ENCODE data around the gene HBP1. TPM values are rescaled to one million over a fixed set of nuclear protein-coding genes. Genes with fewer than 3 reads are reported as not detected.

HBP1 gene
- total and polyA plus RNA-seq, 2 experiments from 2014 or later: 36.0 to 52.8 TPM

DNA sequence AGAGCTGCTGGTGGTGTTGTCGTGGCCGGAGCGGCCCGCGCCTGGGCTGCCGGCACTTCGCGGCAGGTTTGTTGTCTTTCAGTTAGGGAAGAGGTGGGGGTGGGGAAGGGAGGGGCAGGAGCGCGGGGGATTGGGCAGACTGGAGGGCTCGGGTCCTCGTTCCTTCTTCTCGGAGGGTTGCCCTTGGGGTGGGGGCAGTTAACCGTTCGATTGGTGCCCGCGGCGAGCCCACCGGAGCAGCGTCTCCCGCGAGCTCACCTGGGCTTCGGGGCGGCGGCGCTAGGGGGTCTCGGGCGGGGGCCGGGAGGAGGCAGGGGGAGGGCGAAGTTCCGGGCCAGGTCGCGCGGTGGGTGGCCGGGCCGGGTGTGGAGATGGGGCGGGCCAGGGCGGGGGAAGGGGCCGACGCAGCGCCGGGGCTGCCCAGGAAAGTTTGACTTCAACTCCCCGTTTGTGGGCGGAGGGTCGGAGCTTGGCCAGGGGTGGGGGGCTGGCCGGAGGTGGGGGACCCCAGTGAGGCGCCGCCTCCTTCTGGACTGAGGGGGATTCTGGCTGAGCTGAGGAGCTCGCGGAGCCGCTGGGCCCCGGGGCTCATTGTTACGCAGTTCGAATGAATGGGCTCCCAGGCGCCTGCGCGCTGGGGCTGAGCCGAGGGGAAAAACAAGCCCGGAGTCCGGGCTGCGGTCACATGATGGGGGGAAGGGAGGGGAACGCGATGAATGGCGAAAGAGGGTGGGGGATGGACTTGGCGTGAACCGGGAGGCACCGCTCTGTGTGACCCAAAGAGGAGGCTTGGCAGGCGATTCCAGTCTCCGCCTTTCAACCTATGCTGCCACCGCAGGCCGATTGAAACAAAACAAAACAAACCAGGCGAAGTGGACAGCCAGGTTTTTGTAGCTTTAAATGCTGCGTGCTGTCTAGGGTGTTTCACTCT, 582 bp downstream of the HBP1 start:
- Mint-ChIP-seq H3K27me3 (ENCODE audit: insufficient read depth, low read depth, poor library complexity) (peaks cover 8% of the 10 kb centered on the region), H3K27ac (peak overlapping the region; percentile 98), H3K36me3 (ENCODE audit: low read depth) (peaks cover 3% of the 10 kb centered on the region; the same call in 2 of the 3 replicates), H3K4me3 (peak overlapping the region; percentile 86), H3K4me1 (peaks cover 33% of the 10 kb centered on the region), H3K9me3 (no peaks in the 10 kb centered on the region)
- Histone ChIP-seq H3K4me3 (peak overlapping the region; percentile 75), H3K9me2 (ENCODE audit: insufficient read depth) (no peaks in the 10 kb centered on the region), H4K20me1 (replicated peaks; ENCODE audit: insufficient read depth) (no peaks in the 10 kb centered on the region), H3K79me2 (replicated peaks; ENCODE audit: insufficient read depth) (peaks cover 39% of the 10 kb centered on the region), H2AFZ (no peak overlapping the region), H3K36me3 (ENCODE audit: insufficient read depth) (no peaks in the 10 kb centered on the region), H3K27me3 (ENCODE audit: insufficient read depth) (no peaks in the 10 kb centered on the region), H3K4me1 (ENCODE audit: insufficient read depth) (peaks cover 17% of the 10 kb centered on the region), H3K4me2 (peak overlapping the region; percentile 89), H3K27ac (ENCODE audit: low read depth) (peak overlapping the region; percentile 97), H3F3A (replicated peaks; ENCODE audit: low read depth) (no peaks in the 10 kb centered on the region)
- peak; percentile 63 for ATAC-seq
- peak; percentile 97 for DNase-seq (ENCODE audit: low spot score)
- TF ChIP-seq ZNF331 (CRISPR knock-in tag; IDR thresholded peaks at IDR 0.05; ENCODE audit: low read depth): no peak
- TF ChIP-seq CREB1 (CRISPR knock-in tag; IDR thresholded peaks at IDR 0.05; ENCODE audit: low read depth): peak; percentile 64
- TF ChIP-seq, protein P1, sequence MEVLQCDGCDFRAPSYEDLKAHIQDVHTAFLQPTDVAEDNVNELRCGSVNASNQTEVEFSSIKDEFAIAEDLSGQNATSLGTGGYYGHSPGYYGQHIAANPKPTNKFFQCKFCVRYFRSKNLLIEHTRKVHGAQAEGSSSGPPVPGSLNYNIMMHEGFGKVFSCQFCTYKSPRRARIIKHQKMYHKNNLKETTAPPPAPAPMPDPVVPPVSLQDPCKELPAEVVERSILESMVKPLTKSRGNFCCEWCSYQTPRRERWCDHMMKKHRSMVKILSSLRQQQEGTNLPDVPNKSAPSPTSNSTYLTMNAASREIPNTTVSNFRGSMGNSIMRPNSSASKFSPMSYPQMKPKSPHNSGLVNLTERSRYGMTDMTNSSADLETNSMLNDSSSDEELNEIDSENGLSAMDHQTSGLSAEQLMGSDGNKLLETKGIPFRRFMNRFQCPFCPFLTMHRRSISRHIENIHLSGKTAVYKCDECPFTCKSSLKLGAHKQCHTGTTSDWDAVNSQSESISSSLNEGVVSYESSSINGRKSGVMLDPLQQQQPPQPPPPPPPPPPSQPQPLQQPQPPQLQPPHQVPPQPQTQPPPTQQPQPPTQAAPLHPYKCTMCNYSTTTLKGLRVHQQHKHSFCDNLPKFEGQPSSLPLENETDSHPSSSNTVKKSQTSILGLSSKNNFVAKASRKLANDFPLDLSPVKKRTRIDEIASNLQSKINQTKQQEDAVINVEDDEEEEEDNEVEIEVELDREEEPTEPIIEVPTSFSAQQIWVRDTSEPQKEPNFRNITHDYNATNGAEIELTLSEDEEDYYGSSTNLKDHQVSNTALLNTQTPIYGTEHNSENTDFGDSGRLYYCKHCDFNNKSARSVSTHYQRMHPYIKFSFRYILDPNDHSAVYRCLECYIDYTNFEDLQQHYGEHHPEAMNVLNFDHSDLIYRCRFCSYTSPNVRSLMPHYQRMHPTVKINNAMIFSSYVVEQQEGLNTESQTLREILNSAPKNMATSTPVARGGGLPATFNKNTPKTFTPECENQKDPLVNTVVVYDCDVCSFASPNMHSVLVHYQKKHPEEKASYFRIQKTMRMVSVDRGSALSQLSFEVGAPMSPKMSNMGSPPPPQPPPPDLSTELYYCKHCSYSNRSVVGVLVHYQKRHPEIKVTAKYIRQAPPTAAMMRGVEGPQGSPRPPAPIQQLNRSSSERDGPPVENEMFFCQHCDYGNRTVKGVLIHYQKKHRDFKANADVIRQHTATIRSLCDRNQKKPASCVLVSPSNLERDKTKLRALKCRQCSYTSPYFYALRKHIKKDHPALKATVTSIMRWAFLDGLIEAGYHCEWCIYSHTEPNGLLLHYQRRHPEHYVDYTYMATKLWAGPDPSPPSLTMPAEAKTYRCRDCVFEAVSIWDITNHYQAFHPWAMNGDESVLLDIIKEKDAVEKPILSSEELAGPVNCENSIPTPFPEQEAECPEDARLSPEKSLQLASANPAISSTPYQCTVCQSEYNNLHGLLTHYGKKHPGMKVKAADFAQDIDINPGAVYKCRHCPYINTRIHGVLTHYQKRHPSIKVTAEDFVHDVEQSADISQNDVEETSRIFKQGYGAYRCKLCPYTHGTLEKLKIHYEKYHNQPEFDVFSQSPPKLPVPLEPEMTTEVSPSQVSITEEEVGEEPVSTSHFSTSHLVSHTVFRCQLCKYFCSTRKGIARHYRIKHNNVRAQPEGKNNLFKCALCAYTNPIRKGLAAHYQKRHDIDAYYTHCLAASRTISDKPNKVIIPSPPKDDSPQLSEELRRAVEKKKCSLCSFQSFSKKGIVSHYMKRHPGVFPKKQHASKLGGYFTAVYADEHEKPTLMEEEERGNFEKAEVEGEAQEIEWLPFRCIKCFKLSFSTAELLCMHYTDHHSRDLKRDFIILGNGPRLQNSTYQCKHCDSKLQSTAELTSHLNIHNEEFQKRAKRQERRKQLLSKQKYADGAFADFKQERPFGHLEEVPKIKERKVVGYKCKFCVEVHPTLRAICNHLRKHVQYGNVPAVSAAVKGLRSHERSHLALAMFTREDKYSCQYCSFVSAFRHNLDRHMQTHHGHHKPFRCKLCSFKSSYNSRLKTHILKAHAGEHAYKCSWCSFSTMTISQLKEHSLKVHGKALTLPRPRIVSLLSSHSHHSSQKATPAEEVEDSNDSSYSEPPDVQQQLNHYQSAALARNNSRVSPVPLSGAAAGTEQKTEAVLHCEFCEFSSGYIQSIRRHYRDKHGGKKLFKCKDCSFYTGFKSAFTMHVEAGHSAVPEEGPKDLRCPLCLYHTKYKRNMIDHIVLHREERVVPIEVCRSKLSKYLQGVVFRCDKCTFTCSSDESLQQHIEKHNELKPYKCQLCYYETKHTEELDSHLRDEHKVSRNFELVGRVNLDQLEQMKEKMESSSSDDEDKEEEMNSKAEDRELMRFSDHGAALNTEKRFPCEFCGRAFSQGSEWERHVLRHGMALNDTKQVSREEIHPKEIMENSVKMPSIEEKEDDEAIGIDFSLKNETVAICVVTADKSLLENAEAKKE (CRISPR knock-in tag; IDR thresholded peaks at IDR 0.05): no peak
- TF ChIP-seq, protein P2, sequence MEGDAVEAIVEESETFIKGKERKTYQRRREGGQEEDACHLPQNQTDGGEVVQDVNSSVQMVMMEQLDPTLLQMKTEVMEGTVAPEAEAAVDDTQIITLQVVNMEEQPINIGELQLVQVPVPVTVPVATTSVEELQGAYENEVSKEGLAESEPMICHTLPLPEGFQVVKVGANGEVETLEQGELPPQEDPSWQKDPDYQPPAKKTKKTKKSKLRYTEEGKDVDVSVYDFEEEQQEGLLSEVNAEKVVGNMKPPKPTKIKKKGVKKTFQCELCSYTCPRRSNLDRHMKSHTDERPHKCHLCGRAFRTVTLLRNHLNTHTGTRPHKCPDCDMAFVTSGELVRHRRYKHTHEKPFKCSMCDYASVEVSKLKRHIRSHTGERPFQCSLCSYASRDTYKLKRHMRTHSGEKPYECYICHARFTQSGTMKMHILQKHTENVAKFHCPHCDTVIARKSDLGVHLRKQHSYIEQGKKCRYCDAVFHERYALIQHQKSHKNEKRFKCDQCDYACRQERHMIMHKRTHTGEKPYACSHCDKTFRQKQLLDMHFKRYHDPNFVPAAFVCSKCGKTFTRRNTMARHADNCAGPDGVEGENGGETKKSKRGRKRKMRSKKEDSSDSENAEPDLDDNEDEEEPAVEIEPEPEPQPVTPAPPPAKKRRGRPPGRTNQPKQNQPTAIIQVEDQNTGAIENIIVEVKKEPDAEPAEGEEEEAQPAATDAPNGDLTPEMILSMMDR (conservative IDR thresholded peaks at IDR 0.05; ENCODE audit: low read depth in 2 of 2): no peak
- TF ChIP-seq STAT1 (IDR thresholded peaks at IDR 0.05; ENCODE audit: unreplicated experiment): no peak
- TF ChIP-seq, protein P3, sequence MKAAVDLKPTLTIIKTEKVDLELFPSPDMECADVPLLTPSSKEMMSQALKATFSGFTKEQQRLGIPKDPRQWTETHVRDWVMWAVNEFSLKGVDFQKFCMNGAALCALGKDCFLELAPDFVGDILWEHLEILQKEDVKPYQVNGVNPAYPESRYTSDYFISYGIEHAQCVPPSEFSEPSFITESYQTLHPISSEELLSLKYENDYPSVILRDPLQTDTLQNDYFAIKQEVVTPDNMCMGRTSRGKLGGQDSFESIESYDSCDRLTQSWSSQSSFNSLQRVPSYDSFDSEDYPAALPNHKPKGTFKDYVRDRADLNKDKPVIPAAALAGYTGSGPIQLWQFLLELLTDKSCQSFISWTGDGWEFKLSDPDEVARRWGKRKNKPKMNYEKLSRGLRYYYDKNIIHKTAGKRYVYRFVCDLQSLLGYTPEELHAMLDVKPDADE (IDR thresholded peaks at IDR 0.05): no peak
- no peak for TF ChIP-seq JUNB (IDR thresholded peaks at IDR 0.05; ENCODE audit: unreplicated experiment)
- TF ChIP-seq EZH2phosphoT487 (IDR thresholded peaks at IDR 0.05; ENCODE audit: unreplicated experiment): no peak
- TF ChIP-seq, protein P4, sequence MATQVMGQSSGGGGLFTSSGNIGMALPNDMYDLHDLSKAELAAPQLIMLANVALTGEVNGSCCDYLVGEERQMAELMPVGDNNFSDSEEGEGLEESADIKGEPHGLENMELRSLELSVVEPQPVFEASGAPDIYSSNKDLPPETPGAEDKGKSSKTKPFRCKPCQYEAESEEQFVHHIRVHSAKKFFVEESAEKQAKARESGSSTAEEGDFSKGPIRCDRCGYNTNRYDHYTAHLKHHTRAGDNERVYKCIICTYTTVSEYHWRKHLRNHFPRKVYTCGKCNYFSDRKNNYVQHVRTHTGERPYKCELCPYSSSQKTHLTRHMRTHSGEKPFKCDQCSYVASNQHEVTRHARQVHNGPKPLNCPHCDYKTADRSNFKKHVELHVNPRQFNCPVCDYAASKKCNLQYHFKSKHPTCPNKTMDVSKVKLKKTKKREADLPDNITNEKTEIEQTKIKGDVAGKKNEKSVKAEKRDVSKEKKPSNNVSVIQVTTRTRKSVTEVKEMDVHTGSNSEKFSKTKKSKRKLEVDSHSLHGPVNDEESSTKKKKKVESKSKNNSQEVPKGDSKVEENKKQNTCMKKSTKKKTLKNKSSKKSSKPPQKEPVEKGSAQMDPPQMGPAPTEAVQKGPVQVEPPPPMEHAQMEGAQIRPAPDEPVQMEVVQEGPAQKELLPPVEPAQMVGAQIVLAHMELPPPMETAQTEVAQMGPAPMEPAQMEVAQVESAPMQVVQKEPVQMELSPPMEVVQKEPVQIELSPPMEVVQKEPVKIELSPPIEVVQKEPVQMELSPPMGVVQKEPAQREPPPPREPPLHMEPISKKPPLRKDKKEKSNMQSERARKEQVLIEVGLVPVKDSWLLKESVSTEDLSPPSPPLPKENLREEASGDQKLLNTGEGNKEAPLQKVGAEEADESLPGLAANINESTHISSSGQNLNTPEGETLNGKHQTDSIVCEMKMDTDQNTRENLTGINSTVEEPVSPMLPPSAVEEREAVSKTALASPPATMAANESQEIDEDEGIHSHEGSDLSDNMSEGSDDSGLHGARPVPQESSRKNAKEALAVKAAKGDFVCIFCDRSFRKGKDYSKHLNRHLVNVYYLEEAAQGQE (IDR thresholded peaks at IDR 0.05; ENCODE audit: unreplicated experiment): no peak
- TF ChIP-seq POLR2AphosphoS5 (IDR thresholded peaks at IDR 0.05; ENCODE audit: low read depth): peak; percentile 58
- no peak for TF ChIP-seq EZH2 (IDR thresholded peaks at IDR 0.05; ENCODE audit: low read depth, unreplicated experiment)
- no peak for TF ChIP-seq NANOG (IDR thresholded peaks at IDR 0.05; ENCODE audit: borderline replicate concordance)
- no peak for TF ChIP-seq ZNF114 (CRISPR knock-in tag; IDR thresholded peaks at IDR 0.05)
